EL (cell line): Measurements from ENCODE around the gene ADCY2.

Source experiments
- DNase-seq: peaks from one replicate; pipeline ENCODE4 v3.0.0-alpha.2; 2016

The ADCY2 gene

DNA sequence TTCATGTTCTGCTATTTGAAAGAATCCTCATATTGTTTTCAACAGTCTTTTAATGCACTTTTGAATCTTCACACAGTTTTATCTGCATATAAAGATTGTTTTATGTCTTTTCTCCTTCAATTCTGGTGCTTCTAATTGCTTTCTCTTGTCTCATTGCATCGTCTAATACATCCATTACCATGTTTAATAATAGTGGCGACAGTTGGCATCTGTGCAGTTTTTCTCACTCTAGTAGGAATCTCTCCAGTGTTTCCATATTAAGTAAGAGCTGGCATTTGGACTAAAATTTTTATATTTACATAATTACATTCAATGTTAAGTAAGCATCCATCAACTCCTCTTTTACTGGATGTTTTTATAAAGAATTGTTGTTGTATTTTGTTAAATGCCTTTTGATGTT, 49.9 kb downstream of the ADCY2 start:
- DNase-seq, result no peak

DNA sequence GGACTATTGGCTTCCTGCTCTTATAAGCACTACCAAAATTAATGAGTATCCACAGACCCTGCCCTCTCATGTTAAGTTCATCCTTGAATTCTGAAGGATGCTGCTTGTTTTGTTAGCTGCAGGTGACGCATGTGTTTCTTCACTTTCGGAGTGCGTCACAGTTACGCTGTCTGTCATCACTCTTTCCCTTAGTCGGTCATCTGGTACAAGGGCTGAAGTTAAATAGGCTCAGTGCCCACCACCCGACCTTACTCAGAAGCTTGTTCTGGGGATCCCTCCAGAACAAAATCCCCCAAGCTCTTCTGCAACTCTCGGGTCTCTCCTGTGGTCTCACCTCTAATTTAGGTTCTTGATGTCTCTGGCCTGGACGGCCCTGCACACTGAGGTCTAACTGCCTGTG, 51.0 kb downstream of the ADCY2 start:
- no peak for DNase-seq

DNA sequence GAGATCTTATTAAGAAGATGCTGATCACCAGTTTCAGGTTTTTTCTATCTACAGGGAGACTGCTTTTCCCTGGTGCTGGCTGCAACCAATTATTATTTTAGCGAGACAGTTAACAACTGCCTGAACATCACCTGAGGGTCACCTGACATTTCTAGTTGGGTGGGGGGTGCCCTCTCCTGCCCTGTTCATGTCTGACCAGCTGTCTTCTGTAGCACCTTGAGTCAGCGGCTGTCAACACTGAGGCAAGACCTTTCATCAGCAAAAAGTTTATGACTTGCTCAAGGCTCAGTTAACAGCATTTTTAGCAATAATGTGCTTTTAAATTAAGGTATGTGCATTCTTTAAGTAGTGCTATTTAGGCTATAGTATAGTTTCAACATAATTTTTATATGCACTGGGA, 58.0 kb downstream of the ADCY2 start:
- no peak for DNase-seq

DNA sequence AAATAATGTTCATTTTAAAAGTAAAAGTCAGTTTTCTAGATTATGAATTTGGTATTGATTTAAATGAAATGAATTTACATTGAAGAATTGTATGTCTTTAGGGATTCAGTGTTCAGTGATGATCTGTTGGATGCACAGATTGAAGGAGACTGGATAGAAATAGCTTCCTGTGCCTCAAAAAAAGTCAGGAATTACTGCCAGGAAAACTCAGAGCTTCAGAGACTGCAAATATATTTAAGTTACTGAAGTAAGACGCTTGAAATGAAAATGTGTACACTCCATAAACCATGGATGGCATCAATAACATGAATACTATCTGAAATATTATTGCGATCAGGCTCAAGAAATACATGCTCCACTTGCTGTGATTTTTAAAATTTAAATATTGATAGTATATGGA, 60.3 kb downstream of the ADCY2 start:
- DNase-seq, result no peak

DNA sequence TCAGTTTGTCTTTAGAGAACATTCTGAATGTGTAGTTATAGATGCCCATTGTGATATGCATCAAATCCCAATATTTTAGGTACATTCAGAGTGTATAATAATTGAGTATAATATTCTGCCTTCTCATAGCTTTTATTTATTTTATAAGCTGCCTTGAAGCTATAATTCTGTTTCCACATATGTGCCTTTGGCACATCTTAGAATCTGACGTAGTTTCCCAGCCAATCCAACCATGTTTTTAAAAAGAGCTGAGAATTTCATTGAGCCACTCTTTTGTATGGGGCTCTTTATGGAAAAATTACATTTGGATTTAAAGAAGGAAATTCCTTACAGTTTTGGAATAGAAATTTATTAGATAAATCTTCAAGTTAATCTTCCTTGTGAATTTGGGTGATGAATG, 65.4 kb downstream of the ADCY2 start:
- DNase-seq, result no peak

DNA sequence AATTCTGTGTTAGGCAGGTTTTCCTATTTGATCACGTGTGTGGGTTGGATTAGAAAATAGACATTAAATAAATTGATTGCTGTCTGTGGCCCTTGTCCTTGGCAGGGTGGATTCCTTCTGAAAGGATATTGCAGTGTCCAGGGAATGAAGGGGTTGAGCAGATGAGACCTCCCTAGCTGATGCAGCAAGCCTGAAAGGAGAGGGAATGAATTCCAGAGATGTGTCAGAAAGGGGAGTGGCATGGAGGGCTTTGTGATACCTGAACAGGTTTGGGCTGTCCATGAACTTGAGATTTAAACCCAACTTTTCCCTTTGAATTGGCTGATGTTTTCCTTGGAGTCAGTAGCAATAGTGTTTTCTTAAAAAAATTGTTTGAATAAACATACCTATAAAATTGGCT, 66.8 kb downstream of the ADCY2 start:
- no peak for DNase-seq

DNA sequence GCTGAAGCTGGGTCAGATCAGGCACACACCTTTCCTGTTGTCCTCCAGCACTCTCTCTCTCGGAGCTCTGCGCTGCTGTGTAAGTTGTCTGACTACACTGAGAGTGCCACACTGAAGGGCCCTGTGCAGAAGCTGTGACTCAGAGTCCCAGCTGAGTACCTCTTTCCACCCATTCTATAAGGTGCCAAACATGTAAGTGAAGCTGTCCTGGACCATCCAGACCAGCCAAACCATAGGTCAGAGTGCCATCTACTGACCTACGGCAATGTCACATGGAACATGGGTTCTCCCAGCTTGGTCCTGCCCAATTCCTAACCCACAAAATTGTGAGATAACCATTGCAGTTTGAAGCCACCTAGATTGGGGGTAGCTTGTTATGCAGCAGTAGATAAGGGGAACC, 68.2 kb downstream of the ADCY2 start:
- no peak for DNase-seq

DNA sequence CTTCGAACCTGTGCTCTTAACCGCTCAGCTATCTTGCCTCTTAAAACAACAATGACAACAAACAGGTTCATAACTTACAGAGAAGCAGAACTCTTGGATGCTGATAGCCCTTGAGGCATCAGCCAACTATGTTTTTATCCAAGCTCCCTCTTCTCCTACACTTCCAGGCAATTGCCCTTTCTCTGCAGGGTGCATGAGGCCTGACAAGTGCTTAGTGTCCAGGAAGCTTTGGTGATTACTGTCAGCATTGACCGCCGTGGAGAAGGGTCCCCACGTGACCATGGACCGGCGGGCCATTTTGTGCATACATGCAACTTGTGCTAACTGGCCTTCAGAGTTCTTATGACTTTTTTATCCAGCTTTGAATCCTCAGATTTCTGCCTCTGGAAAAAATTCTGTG, 71.2 kb downstream of the ADCY2 start:
- DNase-seq, result no peak

DNA sequence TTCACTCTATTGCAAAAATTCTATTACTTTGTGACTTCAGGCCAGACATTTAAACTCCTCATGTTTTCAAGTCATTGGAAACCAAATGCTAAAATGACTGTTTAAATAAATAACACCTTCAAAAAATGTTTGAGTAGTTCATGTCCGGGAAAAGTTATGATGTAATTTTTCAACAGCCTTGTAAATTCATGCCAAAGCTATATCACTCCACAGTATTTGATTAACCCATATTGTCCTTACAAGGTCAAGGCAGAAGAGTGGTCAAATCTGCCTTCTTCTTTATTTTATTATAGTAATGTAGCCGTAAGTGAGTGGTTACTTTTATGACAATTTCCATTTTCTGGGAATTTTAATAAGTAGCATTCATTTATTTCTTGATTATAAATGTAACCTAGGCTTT, 72.8 kb downstream of the ADCY2 start:
- DNase-seq, result no peak

DNA sequence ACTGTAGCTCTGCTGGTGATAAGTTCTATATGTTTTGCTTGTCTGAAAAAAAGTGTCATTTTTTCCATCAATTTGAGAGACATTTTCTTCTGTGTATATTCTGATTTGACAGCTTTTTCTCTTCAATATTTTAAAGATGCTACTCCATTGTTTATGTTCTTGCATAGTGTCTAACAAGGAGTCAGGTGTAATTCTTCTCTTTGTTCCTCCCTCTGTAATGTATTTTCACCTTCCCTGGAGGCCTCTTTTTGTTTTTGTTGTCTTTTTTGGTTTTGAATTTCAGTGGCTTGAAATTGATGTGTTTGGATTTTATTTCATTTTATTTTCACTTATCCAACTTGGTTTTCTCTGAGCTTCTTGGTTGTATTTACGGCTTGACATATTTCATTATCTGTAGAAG, 75.8 kb downstream of the ADCY2 start:
- no peak for DNase-seq

DNA sequence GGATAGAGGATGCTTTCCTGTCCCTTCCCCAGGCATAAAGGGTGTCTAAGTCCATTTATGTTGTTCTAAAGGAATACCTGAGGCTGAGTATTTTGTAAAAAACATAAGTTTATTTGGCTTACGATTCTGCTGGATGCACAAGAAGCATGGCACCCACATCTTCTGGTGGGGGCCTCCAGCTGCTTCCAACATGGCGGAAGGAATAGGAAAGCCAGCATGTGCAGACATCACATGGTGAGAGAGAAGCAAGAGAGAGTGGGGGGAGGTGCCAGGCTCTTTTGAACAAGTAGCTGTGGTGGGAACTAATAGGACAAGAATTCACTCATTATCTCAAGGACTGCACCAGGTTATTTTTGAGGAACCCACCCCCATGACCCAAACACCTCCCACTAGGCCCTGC, 77.2 kb downstream of the ADCY2 start:
- DNase-seq, result no peak

DNA sequence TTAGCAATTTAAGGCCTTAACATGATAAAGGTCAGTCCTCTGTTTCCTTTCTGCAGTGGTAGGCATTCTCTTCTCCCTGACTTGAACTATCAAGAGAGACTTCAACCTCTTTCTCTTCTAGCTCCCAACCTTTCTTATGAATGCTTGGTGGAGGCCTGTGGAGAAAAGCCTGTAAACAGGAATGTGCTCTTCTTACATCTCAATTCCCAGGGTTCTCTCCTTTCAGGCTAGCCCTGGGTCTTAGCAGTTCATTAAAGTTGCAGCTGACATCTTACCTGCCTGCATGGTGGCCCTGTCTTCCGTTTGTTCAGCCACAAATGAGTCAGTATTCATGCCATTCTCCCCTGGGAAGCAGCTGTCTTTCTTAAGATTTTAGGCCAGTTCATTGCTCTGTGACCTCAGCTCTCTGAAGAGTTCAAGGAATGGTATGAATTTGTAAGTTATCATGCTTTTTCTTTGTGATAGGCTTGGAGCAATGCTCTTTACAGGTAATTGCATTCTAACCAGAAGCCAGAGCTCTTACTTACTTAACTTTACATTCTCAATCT, 77.8 kb downstream of the ADCY2 start:
- no peak for DNase-seq

DNA sequence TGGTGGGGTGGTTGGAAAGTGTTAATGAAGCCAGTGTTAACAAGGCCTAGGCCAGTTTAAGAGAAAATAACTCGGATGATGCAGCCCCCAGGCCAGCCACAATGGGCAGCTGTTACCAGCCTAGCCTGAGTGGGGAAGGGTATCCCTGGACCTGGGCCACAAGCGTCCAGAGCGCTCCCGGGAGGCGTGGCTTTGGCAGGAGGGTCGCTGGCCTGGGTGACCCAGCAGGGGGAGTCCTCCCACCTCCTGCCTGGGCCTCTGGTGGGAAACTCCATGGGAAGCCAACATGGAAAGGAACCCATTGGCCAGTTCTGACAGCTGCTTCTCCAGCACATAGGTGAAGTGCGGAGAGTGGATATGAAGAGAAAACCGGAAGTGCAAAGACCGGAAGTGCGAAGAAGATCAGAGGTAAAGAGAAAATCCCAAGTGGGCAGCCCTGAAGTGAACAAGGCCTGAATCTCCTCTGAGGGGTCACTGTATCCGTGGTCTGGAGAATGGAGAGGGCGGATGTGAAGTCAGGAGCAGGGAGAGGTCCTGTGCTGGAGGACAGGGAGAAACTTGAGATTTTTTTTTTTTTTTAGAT, 79.0 kb downstream of the ADCY2 start:
- no peak for DNase-seq

DNA sequence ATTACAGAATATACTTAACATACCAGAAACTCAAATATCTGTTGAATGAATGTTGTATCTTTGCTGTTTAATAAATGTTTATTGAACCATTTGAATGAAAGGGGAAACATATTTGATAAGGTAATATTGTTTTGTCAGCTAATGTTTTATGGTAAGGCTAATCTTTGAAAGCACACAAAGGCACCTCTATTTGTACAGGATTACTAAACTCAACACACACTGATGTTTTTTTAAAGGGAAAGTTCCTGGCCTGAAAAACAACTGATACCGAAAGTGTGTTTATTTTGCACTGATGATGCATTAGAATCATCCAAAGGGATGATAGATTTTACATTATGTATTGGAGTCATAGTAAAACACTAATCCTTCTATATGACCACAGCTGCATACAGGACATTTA, 82.5 kb downstream of the ADCY2 start:
- DNase-seq, result no peak

DNA sequence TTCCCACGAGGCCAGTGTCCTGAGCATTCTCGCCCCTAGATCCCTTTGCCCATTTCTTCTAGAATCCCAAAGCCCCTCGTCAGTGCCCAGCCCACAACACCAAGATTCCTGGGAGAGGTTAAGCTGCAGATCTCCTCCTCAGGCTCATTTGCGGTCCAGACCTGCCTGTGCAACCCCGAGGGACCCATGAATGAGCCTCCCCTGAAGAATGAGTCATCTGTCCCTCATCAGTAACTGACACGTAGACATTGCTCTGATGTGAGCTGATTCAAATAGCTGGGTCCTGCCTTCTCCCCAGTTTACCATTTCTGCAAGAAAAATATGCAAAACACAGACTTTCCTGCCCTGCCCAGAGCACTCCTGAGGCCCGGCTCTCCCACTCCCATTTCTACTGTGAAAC, 92.8 kb downstream of the ADCY2 start:
- no peak for DNase-seq

DNA sequence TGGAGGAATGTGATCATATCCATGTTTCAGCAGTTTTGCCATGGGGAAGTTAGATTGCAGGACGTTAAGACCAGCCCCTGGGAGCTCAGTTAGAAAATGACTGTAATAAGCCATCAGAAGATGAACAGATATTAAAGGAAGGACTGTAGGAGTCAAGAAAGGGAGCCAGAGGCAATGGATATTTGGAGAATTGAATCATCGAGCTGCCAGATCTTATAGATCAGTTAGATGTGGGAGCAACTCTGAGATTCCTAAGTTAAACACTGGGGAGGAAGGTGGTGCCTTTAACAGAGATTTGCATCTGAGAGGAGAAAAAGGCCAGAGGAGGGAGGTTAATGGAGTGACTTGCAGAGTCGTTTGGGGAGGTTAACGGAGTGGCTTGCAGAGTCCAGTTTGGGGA, 96.4 kb downstream of the ADCY2 start:
- no peak for DNase-seq

DNA sequence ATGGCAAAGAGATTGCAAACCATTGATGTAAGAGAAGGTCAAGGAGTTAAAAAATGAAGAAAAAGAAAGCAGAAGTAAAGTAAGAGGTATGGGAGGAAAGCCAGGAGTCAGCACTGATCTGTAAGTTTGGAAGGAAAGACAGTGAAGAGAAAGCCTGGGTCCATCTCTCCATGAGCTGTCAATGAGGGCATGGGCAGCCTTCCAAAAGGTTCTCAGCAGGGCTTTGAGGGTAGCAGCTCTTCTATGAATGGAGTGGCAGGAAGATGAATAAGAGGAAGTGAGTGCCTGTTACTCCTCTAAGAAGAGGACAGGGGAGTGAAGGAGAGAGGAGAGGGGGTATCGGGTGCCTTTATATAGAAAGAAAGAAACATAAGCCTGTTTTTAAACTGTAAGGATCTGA, 97.1 kb downstream of the ADCY2 start:
- no peak for DNase-seq

DNA sequence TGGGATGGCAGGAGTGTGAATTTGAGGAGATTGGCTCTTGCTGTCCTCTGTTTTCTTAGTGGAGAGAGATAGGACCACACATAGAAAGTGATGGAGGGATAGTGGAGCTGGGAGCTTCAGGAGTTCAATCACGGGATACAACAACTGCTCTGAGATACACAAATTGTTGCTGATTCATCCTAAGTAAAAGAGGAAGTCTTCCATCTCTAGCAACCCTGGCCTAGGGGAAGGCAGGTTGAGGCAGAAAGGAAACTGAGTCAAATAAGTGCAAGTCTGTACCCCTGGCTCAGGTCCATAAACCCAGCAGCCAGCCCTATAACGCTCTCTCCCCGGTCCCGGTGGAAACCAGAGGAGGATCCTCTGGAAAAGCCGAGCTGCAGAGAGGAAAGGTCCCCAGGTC, 97.7 kb downstream of the ADCY2 start:
- DNase-seq, result no peak

DNA sequence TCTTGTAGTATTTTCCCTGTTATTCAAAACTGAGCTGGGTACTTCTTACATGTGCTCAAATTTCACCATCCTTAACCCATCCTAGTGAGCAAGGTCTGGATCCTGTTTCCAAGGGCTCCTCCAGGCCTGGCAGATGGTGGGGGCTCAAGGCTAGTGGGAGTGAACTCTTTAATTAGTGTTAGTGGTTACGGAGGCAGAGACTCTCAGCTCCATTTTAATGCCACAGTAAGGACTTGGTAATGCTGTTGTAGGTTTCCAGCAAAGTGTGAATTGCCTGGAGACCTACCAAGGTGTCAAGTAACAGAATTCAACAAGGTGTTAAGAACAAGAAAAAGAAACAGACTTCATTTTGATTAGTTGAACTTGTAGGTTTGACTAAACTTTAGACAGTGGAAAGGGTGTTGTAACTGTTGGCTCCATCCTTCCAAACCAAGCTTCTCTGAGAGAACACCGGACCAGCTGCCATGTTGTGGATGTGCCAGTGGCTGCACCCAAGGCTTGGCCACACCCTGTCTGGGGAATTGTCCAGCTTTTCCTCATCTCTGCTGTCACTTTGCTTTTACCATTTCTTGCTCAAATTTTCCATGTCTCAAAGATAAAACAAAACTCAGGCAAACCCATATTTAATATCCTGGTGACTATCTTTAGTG, 98.7 kb downstream of the ADCY2 start:
- DNase-seq, result no peak

DNA sequence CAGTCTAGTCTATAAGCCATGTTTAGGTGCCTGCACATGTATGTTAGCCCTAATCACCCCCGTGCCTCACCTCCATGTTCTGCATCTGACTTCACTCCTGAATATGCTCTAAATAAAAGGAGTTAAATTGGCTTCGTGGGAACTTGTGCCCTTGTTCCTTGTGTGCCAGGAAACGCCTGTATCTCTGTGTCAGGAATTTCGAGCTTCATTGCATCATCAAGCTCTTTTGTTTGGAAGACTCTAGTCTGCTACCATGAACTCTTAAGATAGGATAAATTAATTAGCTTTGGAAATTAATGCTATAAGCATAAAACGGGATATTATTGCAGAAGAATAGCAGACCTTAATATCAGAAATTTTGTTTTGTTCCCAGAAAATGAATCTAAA, 99.2 kb downstream of the ADCY2 start:
- DNase-seq, result no peak

DNA sequence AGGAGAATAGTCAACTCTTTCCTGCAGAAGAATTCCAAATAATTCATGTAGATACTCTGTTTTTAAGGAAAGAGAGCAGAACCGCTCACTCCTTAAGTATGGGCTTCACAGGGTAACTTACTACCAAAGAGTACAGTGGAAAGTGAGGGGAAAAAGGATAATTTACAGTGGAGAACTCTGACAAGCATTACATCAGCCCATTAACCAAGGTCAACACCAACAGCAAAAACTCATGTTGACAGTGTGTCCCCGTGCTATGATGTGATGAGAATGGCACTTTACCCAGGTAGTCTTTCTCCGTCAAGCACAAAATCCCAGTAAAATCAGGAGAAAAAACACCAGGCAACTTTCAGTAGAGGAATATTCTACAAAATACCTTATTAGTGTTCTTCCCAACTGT, 104.3 kb downstream of the ADCY2 start:
- DNase-seq, result no peak

DNA sequence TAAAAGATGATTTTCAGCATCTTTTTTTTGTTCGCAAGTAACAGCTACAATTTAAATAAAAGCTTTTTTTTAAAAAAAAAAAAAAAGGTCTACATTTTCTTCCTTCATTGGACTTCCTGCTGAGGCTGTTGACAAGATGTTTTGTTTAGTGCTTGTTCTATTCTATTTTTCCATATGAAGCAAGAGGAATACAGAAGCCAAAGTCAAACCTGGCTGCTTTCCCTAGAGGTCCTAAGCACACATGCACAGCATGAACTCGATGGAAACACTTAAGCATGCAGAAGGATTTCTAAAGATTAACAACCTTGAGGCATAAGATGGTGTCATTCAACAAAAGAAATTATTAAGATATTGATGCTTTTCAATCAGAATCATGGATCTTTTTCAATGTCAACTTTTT, 105.1 kb downstream of the ADCY2 start:
- DNase-seq, result no peak

DNA sequence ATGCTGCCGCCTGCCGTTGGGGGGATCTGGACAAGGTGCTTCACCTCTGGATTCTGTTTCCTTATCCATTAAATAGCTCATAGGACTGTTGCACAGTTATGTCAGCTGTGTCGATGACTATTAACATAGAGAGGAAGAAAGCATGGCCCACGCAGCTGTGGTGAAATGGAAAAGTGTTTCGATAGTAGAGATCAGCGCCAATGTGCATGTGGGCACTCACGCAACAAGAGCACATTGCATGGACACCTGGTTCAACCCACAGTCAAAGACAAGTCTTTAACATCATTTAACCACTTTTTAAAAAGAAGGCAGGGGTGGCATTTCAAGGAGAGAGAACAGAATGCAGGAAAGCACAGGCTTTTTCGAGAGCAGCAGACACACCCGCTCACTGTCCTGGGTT, 107.6 kb downstream of the ADCY2 start:
- no peak for DNase-seq

DNA sequence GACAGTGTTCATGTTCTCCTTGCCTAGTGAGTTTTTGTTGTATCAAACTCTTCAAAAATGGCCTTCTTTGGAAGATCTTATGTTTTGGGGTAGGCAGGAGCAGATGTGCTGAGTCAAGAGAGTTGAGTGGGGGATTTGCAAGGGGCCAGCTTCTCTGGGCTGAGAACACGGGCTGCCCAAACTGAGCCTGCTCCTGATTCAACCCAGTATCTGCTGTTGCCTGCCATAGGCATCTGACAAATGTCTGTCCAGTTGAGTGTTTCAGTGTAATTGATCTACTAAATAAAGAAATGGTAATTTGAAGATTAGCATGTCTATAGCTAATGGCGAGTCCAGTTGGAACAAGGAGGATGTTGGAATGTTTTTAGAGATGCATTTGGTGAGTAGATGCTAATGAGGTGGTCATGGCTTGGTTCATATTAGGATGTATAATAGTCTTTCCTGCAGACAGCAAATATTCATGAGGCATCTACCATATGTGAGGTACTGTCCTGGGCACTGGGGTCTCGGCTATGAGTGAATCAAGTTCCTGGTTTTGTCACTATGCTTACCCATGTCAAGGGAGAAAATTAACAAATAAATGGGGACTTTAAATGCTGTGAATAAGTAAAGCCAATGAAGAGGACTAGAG, 119.5 kb downstream of the ADCY2 start:
- no peak for DNase-seq

DNA sequence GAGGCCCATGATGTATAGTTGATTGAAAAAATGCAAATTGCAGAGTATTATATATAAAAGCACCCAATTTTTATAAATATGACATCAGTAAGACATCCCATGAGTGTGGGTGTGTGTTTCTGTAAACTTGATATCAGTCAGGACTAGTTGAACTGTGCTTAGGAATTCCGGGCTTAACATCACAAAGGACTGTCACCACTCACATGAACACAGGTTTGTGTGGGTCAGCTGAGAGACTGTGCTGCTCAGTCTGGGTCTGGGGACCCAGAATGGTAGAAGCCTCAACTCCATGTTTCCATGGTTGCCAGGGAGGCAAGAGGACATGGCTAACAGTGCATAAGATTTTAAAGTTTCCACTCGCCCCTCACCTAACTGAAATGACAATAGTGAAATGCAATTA, 120.3 kb downstream of the ADCY2 start:
- no peak for DNase-seq
